ENCODE results near the gene ATRNL1.
"Not testable (repeated sequence)": the region's sequence is repeated elsewhere in the genome, so short reads cannot be mapped to it uniquely, and the experiment has no call there.

ATRNL1 gene

DNA sequence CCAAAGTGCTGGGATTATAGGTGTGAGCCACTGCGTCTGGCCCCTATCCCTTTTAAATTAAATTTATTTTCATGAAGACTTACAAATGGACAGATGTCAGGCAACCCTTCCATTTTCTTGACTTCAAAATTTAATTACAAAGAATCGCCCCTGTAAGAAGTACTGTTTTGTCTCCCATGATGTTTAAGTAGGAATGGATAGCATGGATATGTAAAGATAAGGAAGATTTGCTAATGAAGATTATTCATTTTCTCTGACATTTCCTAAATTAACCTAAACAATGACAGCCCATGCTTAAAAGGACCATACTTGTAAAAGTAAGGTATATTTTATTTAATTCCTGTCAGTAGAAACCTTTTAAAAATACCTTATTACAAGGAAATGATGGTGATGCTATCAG lies 627.0 kb downstream of the ATRNL1 start:
- Histone ChIP-seq H3K36me3 (ENCODE audit: insufficient read depth, low read depth, low read length) (no peaks in the 10 kb centered on the region), H3K27me3 (ENCODE audit: insufficient read depth, low read length) (no peaks in the 10 kb centered on the region), H3K4me3 (ENCODE audit: low read length) (no peak overlapping the region), H3K9me3 (ENCODE audit: insufficient read depth, low read depth, low read length) (no peaks in the 10 kb centered on the region), H3K9ac (ENCODE audit: low read depth, low read length) (no peak overlapping the region), H3K4me1 (ENCODE audit: insufficient read depth, low read length) (no peaks in the 10 kb centered on the region), H3K27ac (ENCODE audit: low read length) (no peak overlapping the region)

- H3K27ac ChIP-seq (ENCODE audit: low read length), result no peak overlapping the region
- no peaks in the 10 kb centered on the region for H3K9me3 ChIP-seq (ENCODE audit: insufficient read depth, low read depth, low read length)
- H3K27me3 ChIP-seq (ENCODE audit: insufficient read depth, low read length), result no peaks in the 10 kb centered on the region
- H3K36me3 ChIP-seq (ENCODE audit: insufficient read depth, low read depth, low read length), result no peaks in the 10 kb centered on the region
- no peak overlapping the region for H3K4me3 ChIP-seq (ENCODE audit: low read length)
- H3K9ac ChIP-seq (ENCODE audit: low read depth, low read length), result no peak overlapping the region
- no peaks in the 10 kb centered on the region for H3K4me1 ChIP-seq (ENCODE audit: insufficient read depth, low read length)
These were observed 634.0 kb downstream of the ATRNL1 start for GRCh38 chr10:115727129-115727528.

DNA sequence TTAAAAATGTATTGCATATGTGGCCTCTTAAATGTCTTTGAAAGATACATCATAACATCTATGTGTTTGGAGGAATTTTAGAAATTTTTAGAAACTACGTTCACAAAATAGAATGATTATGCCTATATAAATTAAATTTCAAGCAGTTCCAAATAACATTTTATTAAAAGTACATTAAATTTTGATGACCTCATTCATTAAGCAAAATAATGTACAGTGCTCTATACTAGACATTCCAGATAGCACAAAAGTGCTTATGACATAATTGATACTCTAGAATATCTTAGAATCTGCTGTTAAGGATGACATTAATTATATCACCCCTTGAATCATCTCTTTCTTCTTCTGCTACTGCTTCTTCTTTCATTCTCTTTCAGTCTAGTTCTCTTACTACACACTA lies 650.9 kb downstream of the ATRNL1 start:
- no peaks in the 10 kb centered on the region for H3K36me3 ChIP-seq (ENCODE audit: insufficient read depth, low read depth, low read length)
- no peaks in the 10 kb centered on the region for H3K27me3 ChIP-seq (ENCODE audit: insufficient read depth, low read length)
- no peak overlapping the region for H3K9ac ChIP-seq (ENCODE audit: low read depth, low read length)
- H3K27ac ChIP-seq (ENCODE audit: low read length), result no peak overlapping the region
- no peaks in the 10 kb centered on the region for H3K4me1 ChIP-seq (ENCODE audit: insufficient read depth, low read length)
- H3K4me3 ChIP-seq (ENCODE audit: low read length), result no peak overlapping the region
- no peaks in the 10 kb centered on the region for H3K9me3 ChIP-seq (ENCODE audit: insufficient read depth, low read depth, low read length)

- Histone ChIP-seq H3K36me3 (ENCODE audit: insufficient read depth, low read depth, low read length) (no peaks in the 10 kb centered on the region), H3K4me3 (ENCODE audit: low read length) (no peak overlapping the region), H3K4me1 (ENCODE audit: insufficient read depth, low read length) (no peaks in the 10 kb centered on the region), H3K27ac (ENCODE audit: low read length) (no peak overlapping the region), H3K9ac (ENCODE audit: low read depth, low read length) (no peak overlapping the region), H3K9me3 (ENCODE audit: insufficient read depth, low read depth, low read length) (no peaks in the 10 kb centered on the region), H3K27me3 (ENCODE audit: insufficient read depth, low read length) (no peaks in the 10 kb centered on the region)
These were observed 652.8 kb downstream of the ATRNL1 start for GRCh38 chr10:115745943-115746342.

DNA sequence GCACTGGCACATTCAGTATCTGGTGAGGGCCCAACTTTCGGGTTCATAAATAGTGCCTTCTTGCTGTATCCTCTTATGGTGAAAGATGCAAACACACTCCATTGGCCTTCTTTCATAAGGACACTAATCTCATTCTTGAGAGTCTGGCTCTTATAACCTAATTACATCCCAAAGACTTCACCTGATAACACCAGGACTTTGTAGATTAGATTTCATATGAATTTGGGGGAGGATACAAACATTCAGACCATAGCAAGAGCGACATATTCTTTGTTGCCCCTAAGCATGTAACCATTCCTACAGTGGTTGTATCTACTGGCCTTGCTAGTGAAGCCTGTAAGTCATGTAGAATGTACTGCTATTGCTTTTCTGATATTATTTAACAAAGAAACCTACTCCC lies 654.6 kb downstream of the ATRNL1 start:
- H3K36me3 ChIP-seq (ENCODE audit: insufficient read depth, low read depth, low read length), result no peaks in the 10 kb centered on the region
- no peaks in the 10 kb centered on the region for H3K4me1 ChIP-seq (ENCODE audit: insufficient read depth, low read length)
- H3K9ac ChIP-seq (ENCODE audit: low read depth, low read length), result no peak overlapping the region
- no peak overlapping the region for H3K4me3 ChIP-seq (ENCODE audit: low read length)
- H3K9me3 ChIP-seq (ENCODE audit: insufficient read depth, low read depth, low read length), result no peaks in the 10 kb centered on the region
- H3K27me3 ChIP-seq (ENCODE audit: insufficient read depth, low read length), result no peaks in the 10 kb centered on the region
- H3K27ac ChIP-seq (ENCODE audit: low read length), result no peak overlapping the region

- not testable (repeated sequence) for H3K9me3 ChIP-seq (ENCODE audit: insufficient read depth, low read depth, low read length)
These were observed 665.3 kb downstream of the ATRNL1 start for GRCh38 chr10:115758488-115758887.

GRCh38 chr10:115760131-115760530 lies 667.0 kb downstream of the ATRNL1 start:
- no peak overlapping the region for H3K9ac ChIP-seq (ENCODE audit: low read depth, low read length)
- H3K27me3 ChIP-seq (ENCODE audit: insufficient read depth, low read length), result no peaks in the 10 kb centered on the region
- no peak overlapping the region for H3K27ac ChIP-seq (ENCODE audit: low read length)
- no peaks in the 10 kb centered on the region for H3K9me3 ChIP-seq (ENCODE audit: insufficient read depth, low read depth, low read length)
- H3K36me3 ChIP-seq (ENCODE audit: insufficient read depth, low read depth, low read length), result no peaks in the 10 kb centered on the region
- no peak overlapping the region for H3K4me3 ChIP-seq (ENCODE audit: low read length)
- H3K4me1 ChIP-seq (ENCODE audit: insufficient read depth, low read length), result peaks cover 7% of the 10 kb centered on the region; the same call in 1 of the 2 replicates

More at GRCh38 chr10:115758488-115758887, 665.3 kb downstream of the ATRNL1 start:
- not testable (repeated sequence) for H3K27me3 ChIP-seq (ENCODE audit: insufficient read depth, low read length); H3K36me3 ChIP-seq (ENCODE audit: insufficient read depth, low read depth, low read length); H3K27ac ChIP-seq (ENCODE audit: low read length); H3K9ac ChIP-seq (ENCODE audit: low read depth, low read length); H3K4me3 ChIP-seq (ENCODE audit: low read length); H3K4me1 ChIP-seq (ENCODE audit: insufficient read depth, low read length)

- H3K27ac ChIP-seq (ENCODE audit: low read length), result no peak overlapping the region
- H3K4me1 ChIP-seq (ENCODE audit: insufficient read depth, low read length), result peaks cover 7% of the 10 kb centered on the region; the same call in 1 of the 2 replicates
- no peaks in the 10 kb centered on the region for H3K27me3 ChIP-seq (ENCODE audit: insufficient read depth, low read length)
- no peak overlapping the region for H3K4me3 ChIP-seq (ENCODE audit: low read length)
- H3K9ac ChIP-seq (ENCODE audit: low read depth, low read length), result no peak overlapping the region
- no peaks in the 10 kb centered on the region for H3K9me3 ChIP-seq (ENCODE audit: insufficient read depth, low read depth, low read length)
- H3K36me3 ChIP-seq (ENCODE audit: insufficient read depth, low read depth, low read length), result no peaks in the 10 kb centered on the region
These were observed 668.0 kb downstream of the ATRNL1 start for GRCh38 chr10:115761166-115761565.

- H3K36me3 ChIP-seq (ENCODE audit: insufficient read depth, low read depth, low read length), result no peaks in the 10 kb centered on the region
- H3K9ac ChIP-seq (ENCODE audit: low read depth, low read length), result no peak overlapping the region
- no peak overlapping the region for H3K4me3 ChIP-seq (ENCODE audit: low read length)
- H3K27ac ChIP-seq (ENCODE audit: low read length), result no peak overlapping the region
- peaks cover 7% of the 10 kb centered on the region; the same call in 1 of the 2 replicates for H3K4me1 ChIP-seq (ENCODE audit: insufficient read depth, low read length)
- H3K27me3 ChIP-seq (ENCODE audit: insufficient read depth, low read length), result no peaks in the 10 kb centered on the region
- no peaks in the 10 kb centered on the region for H3K9me3 ChIP-seq (ENCODE audit: insufficient read depth, low read depth, low read length)
These were observed 668.9 kb downstream of the ATRNL1 start for GRCh38 chr10:115762029-115762428.

- H3K27ac ChIP-seq (ENCODE audit: low read length), result no peak overlapping the region
- no peaks in the 10 kb centered on the region for H3K27me3 ChIP-seq (ENCODE audit: insufficient read depth, low read length)
- H3K9me3 ChIP-seq (ENCODE audit: insufficient read depth, low read depth, low read length), result no peaks in the 10 kb centered on the region
- H3K4me1 ChIP-seq (ENCODE audit: insufficient read depth, low read length), result no peaks in the 10 kb centered on the region
- H3K36me3 ChIP-seq (ENCODE audit: insufficient read depth, low read depth, low read length), result no peaks in the 10 kb centered on the region
- H3K9ac ChIP-seq (ENCODE audit: low read depth, low read length), result no peak overlapping the region
- H3K4me3 ChIP-seq (ENCODE audit: low read length), result no peak overlapping the region
These were observed 678.6 kb downstream of the ATRNL1 start for GRCh38 chr10:115771755-115772154.

- Histone ChIP-seq H3K9me3 (ENCODE audit: insufficient read depth, low read depth, low read length) (no peaks in the 10 kb centered on the region), H3K4me3 (ENCODE audit: low read length) (no peak overlapping the region), H3K27me3 (ENCODE audit: insufficient read depth, low read length) (no peaks in the 10 kb centered on the region), H3K27ac (ENCODE audit: low read length) (no peak overlapping the region), H3K9ac (ENCODE audit: low read depth, low read length) (no peak overlapping the region), H3K4me1 (ENCODE audit: insufficient read depth, low read length) (no peaks in the 10 kb centered on the region), H3K36me3 (ENCODE audit: insufficient read depth, low read depth, low read length) (no peaks in the 10 kb centered on the region)
These were observed 679.4 kb downstream of the ATRNL1 start for GRCh38 chr10:115772606-115773005.

DNA sequence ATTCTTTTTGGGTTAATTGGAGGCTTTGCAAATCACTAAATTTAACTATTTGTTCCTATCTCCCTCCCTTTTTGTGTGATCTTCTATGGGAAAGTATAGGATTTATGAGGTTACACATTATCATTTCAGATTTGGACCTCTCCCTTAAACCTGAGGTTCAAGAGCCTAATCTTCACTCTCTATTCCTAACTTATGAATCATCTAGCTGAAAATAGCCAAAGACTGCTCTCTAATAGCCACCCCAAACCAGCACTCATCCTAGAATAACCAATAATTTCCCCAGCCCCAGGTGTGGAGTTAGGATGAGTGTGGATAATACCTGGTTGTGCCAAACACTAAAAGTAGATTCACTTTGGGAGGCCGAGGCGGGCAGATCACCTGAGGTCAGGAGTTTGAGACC lies 680.7 kb downstream of the ATRNL1 start:
- H3K9me3 ChIP-seq (ENCODE audit: insufficient read depth, low read depth, low read length), result no peaks in the 10 kb centered on the region
- no peaks in the 10 kb centered on the region for H3K36me3 ChIP-seq (ENCODE audit: insufficient read depth, low read depth, low read length)
- no peaks in the 10 kb centered on the region for H3K27me3 ChIP-seq (ENCODE audit: insufficient read depth, low read length)
- no peak overlapping the region for H3K9ac ChIP-seq (ENCODE audit: low read depth, low read length)
- H3K4me3 ChIP-seq (ENCODE audit: low read length), result no peak overlapping the region
- no peak overlapping the region for H3K27ac ChIP-seq (ENCODE audit: low read length)
- H3K4me1 ChIP-seq (ENCODE audit: insufficient read depth, low read length), result no peaks in the 10 kb centered on the region

- H3K27me3 ChIP-seq (ENCODE audit: insufficient read depth, low read length), result no peaks in the 10 kb centered on the region
- H3K9me3 ChIP-seq (ENCODE audit: insufficient read depth, low read depth, low read length), result no peaks in the 10 kb centered on the region
- H3K4me3 ChIP-seq (ENCODE audit: low read length), result no peak overlapping the region
- no peaks in the 10 kb centered on the region for H3K36me3 ChIP-seq (ENCODE audit: insufficient read depth, low read depth, low read length)
- H3K4me1 ChIP-seq (ENCODE audit: insufficient read depth, low read length), result no peaks in the 10 kb centered on the region
- H3K9ac ChIP-seq (ENCODE audit: low read depth, low read length), result no peak overlapping the region
- no peak overlapping the region for H3K27ac ChIP-seq (ENCODE audit: low read length)
These were observed 681.6 kb downstream of the ATRNL1 start for GRCh38 chr10:115774721-115775120.

Data from iPS-20b (cell line).